Stimulated activated CD4-positive, alpha-beta T cell treated with anti-CD3 and anti-CD28 coated beads, Interleukin-1b, Interleukin-23, amount 100 ng/mL, for 48 hours (primary cell): ENCODE measurements around the gene PCED1B.
"Not testable (repeated sequence)": the region's sequence is repeated elsewhere in the genome, so short reads cannot be mapped to it uniquely, and the experiment has no call there.

Experiments
- DNase-seq: peaks from one replicate; pipeline ENCODE4 v3.0.0-alpha.2; 2020

PCED1B gene

DNA sequence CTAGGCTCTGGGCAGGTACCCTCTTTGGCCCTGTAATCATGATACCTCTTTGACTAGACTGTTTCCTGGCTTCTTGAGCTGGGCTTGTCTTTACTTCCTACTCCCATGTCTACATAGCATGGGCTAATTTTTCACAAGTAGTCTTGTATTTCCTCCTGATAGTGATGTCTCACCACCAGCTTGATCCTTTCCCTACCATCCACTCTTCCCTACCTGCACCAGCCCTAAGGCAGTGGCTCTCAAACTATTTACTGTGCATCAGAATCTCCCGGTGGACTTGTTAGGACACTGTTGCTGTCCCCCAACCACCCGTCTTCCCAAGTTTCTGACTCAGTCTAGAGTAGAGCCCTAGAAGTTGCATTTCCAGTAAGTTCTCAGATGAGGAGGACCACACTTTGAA is 163.0 kb downstream of the PCED1B start:
- DNase-seq = no peak

DNA sequence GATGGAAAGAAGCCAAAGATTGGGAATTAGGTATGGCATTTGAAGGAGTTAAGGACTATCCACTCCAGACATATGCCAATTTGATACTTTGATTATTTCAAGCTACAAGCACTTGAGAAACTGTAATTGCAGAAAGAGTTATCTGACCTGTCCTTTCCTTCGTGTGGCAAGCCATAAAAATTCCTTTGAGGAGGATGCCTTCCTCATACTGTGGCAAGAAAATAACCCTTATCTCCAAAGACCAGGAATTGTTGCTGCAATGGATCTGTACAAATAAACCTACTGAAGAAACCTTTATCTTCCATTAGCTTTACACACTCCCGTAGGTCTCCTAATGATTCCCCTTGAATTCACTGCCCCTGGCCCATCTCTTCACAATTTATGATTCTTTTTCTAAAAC is 165.4 kb downstream of the PCED1B start:
- DNase-seq = no peak

DNA sequence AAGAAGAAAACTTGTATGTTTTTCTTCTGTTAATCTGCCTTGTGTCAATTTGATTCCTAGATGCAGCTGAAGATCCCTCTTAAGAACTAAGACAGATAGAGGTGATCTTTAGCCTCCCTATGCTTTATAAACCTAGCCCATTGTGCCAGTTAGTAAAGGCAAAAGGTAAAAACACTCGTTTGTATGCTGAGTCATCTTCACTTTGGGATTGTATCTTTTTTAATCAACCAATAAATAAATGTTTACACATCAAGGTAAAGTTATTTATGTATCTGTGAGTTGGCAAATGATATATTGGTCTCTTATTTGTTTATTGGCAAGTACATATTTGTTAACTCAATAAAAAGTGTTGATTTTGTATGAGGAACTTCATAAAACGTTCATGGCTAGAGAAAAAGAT is 166.2 kb downstream of the PCED1B start:
- DNase-seq = no peak

DNA sequence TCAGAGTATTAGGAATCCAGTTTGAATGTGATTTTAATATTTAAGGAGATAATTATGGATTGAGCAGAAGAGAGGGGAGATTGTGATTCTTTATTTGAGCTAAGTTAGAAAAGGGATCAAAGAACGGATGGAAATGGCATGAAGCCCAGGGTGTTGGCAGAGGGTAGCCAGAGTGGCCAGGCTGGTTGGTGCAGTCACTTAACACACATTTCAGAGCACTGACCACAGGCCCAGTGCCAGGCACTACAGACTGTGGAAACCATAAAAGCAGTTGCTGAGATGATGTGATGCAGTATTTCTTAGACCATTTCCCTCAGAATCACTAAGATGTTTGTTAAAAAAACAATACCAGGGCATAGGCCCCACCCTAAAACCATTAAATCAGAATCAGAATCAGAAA is 168.0 kb downstream of the PCED1B start:
- no peak for DNase-seq

DNA sequence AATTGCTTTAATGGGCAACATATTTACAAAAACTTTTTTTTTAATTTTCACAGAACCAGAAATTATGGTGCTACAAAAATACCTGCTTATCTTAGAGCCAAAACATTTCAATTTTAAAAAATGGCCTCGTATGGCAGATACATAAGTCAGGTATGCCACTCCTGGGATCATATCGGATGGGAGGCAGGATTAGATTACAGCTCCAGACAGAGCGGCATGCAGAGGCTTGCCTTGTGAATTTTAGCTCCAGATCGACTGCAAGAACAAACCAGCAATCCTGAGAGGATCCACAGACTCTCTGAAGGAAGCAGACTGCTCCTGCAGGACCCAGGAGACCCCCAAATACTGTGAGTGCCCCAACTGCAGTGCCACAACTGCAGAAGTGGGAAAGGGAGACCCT is 169.7 kb downstream of the PCED1B start:
- DNase-seq = no peak

DNA sequence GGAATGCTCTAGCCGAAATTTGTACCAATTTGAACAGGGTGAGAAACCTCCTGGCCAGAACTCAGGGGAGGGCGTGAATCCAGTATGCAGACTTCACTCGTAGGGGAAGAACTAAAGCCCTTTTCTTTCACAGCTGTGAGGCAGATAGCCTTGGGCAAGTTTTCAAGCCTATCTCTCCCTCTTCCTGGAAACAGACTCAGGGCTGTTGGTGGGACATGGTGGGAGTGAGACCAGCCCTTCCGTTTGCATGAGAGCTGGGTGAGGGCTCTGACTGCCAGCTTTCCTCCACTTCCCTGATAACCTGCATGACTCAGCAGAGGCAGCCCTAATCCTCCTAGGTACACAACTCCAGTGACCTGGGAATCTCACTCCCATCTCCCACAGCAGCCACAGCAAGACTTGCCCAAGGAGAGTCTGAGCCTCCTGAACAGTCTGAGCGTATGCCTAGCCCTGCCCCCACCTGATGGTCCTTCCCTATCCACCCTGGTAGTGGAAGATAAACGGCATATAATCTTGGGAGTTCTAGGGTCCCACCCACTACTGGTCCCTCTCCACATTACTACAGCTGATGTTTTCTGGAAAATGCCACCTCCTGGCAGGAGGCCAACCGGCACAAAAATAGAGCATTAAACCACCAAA is 170.4 kb downstream of the PCED1B start:
- DNase-seq = no peak

DNA sequence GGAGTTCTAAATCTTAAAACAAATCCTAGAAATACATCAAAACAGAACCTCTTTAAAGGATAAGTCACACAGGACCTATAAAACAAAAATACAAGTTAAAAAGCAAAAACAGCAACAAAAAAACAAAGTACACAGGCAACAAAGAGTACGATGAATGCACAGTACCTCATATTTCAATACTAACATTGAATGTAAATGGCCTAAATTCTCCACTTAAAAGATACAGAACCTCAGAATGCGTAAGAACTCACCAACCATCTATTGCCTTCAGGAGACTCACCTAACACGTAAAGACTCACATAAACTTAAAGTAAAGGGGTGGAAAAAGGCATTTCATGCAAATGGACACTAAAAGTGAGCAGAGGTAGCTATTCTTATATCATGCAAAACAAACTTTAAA is 172.5 kb downstream of the PCED1B start:
- no peak for DNase-seq

DNA sequence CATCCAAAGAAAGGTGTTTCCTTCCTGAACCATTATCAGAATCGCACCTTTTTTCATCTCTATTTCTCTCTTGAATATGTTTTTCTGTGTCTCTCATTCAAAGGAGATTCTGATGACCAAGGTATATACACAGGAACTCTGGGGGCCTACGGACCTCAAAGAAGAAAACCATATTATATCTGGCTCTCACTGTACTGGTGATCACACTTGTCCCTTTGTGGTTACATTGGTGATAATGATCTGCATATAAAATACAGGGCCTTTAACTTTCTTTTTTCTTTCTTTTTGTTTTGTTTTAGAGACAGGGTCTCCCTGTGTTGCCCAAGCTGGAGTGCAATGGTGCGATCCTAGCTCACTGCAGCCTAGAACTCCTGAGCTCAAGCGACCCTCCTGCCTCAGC is 185.5 kb downstream of the PCED1B start:
- no peak for DNase-seq

DNA sequence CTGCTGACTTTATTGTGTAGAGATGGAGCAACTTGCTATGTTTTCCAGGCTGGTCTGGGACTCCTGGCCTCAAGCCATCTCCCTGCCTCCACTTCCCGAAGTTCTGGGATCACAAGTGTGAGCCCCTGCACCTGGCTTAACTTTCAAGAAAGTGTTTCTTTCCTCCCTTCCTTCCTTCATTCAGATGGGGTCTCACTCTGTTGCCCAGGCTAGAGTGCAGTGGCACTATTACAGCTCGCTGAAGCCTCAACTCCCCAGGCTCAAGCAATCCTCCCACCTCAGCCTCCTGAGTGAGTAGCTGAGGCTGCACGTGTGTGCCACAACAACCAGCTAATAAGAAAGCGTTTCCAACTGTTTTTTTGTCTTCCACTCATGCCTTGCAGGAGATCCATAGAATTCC is 186.0 kb downstream of the PCED1B start:
- DNase-seq = no peak

DNA sequence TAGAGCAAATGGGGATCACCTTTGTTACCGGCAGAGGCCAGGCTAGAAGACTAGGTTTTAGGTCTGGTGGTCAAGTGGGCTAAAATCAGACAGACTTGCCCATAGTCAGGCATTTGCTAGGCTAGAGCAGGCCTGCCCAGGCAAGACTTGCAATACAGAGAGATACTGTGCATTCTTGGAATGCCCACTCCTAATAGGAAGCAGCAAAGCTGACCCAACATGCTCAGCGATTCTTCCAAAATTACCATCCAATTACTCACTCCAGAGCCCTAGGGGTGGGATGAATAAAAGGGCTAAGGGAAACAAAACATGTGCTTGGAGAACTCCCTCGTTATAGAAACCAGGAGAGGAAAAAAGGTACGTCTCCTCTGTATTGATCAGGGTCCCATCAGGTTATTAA is 188.2 kb downstream of the PCED1B start:
- DNase-seq = no peak

DNA sequence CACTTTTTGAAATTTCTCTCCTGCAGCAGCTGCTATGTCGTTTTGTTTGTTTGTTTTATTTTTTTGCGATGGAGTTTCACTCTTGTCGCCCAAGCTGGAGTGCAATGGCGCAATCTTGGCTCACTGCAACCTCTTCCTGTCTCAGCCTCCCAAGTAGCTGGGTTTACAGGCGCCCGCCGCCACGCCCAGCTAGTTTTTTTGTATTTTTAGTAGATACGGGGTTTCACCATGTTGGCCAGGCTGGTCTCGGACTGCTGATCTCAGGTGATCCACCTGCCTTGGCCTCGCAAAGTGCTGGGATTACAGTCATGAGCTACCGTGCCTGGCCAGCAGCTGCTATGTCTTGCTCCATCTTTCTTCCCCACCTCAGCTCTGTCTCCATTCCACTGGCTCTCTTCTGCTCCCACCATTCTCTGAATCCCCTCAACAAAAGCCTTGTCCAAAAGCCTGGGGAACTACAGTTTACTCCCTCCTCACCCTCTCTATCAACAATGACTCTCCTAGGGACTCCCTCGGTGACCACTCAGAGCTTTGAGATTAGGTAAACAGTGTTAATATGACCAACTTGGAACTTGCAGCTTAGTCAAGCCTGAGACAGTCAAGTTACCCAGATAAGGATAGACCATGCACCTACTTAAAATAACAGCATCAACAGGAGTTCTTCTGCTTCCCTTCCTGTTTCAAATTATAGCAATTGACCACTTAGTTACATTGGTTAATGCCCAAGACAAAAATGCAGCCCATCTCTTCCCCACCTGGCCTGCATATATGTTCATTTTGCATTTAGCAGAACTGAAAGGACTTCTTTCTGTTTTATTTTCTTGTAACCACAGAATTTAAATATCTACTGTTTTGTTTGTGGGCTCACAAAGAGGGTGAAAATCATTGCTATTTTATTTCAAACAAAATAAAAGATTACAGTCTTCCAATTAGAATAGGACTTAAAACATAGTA is 189.4 kb downstream of the PCED1B start:
- no peak for DNase-seq

DNA sequence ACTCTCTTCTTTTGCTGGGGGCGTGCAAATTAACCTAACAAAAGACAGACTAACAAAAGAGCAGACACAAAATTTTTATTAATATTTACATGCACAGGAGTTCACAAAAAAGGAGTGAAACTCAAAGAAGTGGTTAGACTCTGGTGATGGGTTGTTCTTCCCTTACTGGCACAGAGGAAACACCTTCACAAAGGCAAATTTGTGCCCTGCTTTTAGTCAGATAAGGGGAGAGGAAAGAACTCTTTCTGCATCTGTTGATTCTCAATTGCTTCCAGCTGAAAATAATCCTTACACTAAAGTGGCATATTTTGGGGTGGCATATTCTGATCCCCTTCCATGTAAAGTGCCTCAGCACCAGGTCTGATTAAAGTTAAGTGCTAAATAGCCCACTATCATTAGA is 190.5 kb downstream of the PCED1B start:
- DNase-seq = no peak

DNA sequence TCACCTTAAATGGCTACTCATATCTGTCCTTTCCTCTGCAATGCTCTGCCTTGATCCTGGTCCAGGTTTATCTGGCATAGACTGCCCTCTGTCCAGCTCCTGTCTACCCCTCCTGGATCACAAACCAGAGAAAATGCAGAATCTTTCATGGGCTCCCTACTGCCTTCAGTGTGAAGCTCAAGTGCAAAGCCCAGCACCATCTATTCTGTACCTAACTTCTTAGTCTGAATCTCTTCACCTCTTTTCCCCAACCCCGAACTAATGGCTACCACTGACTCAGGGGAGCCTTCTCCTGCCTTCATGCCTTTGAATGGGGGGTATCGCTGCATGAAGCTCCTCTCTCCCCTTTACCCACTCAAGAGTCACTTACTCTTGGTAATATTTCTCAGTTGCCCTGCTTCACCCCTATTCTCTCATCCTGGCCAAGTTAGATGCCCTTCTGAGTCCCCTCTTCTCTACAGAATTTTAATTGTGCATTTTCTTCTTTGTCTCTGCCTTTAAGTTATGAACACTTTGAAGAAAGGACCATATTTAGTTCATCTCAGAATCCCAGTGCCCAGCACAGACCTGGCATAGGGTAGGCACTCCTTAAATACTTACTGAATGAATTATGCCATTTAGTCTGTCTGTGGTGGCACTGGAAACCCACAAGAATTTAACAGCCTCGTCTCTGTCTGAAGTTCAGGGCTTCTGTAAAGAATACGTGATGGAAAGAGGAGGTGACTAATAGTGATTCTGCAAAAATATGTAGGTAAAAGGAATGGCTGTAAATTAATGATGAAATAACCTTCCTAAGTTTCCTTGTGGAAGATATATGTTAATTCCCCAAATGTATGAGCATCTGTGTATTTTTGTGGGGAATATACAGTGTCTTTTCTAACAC is 191.6 kb downstream of the PCED1B start:
- DNase-seq = no peak

DNA sequence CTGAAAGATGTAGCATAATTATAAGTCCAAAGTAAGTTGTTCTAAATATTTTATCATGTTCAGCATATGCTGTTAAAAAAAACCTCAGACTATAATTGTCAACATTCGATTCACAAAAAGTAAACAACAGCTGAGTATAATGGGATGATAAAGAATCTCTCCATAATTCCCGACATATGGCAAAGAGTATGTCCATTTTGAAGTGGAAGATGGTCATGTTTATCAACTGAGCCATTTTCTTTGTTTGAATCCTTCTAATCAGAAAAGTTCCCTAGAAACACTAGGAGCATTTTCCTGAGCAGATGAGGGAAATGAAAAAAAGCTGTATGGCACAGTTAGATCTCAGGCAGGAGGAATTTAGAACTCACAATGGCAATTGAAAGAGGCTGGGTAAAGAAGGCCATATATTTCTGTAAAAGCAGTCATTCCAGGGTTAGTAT is 192.4 kb downstream of the PCED1B start:
- DNase-seq = no peak

DNA sequence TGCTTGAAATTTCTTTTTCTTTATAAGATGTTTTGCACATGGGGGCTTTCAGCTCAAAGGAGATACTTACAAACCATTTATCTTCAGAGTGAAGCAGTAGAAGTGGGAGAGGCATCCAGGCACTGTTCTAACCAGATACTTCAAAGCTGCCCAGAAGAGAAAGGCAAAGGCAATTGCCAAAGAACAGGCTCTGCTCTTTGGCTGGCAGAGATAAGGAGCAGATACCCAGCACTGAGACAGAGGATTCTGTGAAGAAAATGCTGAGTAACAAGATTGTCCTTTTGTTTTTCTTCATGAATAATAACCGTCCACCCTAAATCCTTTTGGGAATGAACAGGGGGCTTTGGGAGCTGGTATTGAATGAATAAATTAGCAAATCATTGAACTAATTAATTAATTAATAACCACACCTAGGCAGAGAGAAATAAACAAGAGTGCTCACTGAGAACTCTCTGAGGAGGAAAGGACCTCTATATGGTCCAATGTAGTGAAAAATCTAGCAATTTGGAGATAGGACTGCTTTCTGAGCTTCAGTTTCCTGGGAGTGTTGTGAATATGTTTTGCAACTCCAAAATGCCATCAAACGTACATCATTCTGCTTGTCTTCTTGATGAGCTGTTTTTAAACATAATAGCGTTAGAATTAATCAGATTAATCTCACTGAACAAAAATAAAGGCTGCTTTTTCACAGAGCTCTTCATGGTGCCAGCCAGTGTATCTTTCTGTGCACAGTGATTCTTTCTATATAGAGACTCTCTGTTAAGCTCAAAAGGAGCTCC is 193.2 kb downstream of the PCED1B start:
- DNase-seq = no peak

DNA sequence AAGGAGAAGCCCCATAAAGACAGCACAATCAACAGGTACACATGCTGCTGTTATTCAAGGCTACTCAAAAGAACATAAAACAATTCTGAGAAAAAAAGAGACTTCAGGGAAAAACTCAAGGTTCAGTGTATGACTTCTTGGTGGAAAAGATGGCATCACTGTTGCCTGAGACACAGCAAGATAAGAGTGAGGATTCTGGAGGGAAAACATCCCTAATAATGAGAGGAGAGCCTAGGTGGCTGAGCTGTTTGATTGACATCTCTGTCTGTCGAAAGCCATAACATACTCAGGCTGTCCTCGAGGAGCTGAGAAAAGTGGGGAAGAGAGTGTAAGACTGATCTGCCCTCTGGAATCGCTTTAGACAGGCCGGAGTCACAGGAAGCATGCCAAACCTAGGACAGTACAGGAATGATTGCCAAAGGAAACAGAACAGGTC is 193.8 kb downstream of the PCED1B start:
- DNase-seq = no peak

DNA sequence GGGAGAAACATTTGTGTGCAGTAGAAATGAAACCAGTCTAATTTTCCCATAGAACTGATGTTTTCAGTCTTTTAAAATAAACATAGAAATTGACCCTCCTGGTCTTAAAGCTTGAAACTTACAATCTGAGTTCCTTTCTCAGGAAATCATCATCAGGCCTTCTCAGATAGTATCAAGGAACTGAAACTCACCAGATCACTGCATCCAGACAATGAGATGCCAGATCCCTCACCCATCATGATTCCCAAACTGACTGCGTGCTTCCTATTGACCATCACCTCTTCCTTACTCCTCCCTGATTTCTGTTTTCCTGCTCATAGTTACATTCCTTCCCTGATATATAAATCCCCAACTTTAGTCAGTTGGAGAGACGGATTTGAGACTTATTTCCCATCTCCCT is 195.3 kb downstream of the PCED1B start:
- DNase-seq = no peak

DNA sequence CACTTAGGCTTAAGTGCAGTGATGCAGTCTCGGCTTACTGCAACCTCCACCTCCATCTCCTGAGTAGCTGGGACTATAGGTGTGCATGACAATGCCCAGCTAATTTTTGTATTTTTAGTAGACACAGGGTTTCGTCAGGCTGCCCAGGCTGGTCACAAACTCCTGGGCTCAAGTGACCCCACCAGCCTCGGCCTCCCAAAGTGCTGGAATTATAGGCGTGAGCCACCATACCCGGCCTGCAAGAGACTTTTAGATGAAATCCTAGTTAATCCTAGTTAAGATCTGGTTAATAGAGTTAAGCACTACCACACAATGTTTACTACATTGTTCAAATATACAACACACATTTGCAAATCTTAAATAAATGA is 196.8 kb downstream of the PCED1B start:
- DNase-seq = no peak

DNA sequence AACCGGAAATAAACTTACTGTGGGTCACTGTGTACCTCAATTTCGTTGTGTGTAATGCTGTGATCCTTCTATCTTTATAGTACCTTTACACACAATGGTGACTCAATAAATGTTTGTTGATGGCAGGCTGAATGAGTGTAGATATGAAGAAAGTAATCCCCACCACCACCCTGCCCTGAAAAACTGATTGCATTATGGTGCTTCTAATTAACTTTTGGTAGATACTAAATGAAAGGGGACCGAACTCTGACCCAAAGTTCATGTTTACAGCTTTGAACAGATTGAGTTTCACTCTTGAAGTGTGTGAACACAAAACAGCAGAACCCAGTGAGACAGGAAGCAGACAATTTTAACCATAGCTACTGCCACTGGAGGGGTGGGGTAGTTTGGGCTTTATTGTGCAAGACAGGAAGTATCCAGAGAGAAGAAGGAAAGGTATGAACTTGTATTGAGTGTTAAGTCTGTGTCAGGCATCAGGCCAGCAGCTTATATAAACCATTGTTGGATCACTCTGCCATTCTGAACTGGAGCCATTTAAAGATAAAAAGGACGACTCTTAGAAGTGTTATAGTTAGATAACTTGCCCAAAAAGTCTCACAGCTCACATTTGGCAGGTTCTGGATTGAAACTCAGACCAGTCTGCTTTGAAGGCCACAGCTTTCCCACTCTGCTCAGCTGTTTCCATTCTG is 197.3 kb downstream of the PCED1B start:
- DNase-seq = peak; percentile 58

DNA sequence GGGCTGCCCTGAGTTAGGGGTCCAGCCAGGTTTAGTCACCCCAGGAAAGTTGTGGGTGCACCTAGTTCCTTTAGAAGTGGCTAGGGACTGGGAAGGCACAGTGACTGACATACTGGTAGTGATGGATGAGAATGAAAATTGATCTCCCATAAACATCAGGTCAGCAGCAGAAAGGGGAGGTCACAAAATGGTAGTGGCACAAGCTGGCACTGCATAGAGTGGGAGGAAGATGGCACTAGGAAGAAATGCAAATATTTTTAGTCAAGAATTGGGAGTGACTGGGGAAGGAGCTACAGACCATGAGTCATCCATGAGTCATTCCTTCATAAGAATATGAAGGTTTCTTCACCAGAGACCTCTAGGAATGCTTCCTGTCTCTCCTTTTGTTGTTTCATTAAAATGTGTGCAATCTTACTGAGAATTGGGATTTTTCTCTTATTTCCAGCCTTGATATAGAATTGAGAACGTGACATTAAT is 198.6 kb downstream of the PCED1B start:
- DNase-seq = peak; percentile 27

DNA sequence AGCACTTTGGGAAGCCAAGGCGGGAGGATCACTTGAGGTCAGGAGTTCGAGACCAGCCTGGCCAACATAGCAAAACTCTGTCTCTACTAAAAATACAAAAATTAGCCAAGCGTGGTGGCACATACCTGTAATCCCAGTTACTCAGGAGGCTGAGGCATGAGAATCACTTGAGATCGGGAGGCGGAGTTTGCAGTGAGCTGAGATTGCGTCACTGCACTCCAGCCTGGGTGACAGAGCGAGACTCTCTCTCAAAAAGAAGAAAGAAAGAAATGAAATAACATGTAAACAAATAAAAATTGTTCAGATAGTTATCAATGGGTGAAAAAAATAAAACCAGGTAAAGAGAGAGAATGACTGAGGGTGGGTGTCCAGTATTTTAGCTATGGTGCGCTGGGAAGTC is 200.3 kb downstream of the PCED1B start:
- DNase-seq = not testable (repeated sequence)
